SK-N-MC (cell line): ENCODE data around the gene PACS2.

Experiments used
- EZH2 ChIP-seq: fragments of 200-600 bp; sonication (generic); IDR thresholded peaks from one replicate; pipeline ENCODE4 v1.6.1; 2017; ENCODE audit warnings: antibody characterized with exemption
- POLR2AphosphoS5 ChIP-seq: IDR thresholded peaks from 2 replicates; pipeline ENCODE4 v1.6.1; 2012; ENCODE audit warnings: mild to moderate bottlenecking, low read depth, low read length, borderline replicate concordance

- no peak for TF ChIP-seq POLR2AphosphoS5
- TF ChIP-seq EZH2, result no peak
Observed at GRCh38 chr14:105313381-105314286, 914 bp upstream of the PACS2 start.
